22Rv1 (cell line): ENCODE results near the gene GNRH2.

Experiments used
- H3K27ac ChIP-seq: fragments of 450-650 bp; 2 replicates; pipeline ENCODE4 v1.5.1; 2017
- ZFX ChIP-seq: fragments of 450-650 bp; IDR thresholded peaks from 2 replicates; pipeline ENCODE4 v1.6.1; 2017; ENCODE audit warnings: antibody characterized with exemption, borderline replicate concordance
- TF ChIP-seq, protein P1 (sequence below): fragments of 450-650 bp; IDR thresholded peaks from 2 replicates; pipeline ENCODE4 v1.5.1; 2017; ENCODE audit warnings: mild to moderate bottlenecking

GNRH2 gene

GRCh38 chr20:3031524-3032147 is 11.8 kb upstream of the GNRH2 start:
- no peak overlapping the region for H3K27ac ChIP-seq
- TF ChIP-seq, protein P1, sequence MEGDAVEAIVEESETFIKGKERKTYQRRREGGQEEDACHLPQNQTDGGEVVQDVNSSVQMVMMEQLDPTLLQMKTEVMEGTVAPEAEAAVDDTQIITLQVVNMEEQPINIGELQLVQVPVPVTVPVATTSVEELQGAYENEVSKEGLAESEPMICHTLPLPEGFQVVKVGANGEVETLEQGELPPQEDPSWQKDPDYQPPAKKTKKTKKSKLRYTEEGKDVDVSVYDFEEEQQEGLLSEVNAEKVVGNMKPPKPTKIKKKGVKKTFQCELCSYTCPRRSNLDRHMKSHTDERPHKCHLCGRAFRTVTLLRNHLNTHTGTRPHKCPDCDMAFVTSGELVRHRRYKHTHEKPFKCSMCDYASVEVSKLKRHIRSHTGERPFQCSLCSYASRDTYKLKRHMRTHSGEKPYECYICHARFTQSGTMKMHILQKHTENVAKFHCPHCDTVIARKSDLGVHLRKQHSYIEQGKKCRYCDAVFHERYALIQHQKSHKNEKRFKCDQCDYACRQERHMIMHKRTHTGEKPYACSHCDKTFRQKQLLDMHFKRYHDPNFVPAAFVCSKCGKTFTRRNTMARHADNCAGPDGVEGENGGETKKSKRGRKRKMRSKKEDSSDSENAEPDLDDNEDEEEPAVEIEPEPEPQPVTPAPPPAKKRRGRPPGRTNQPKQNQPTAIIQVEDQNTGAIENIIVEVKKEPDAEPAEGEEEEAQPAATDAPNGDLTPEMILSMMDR, result no peak
- TF ChIP-seq ZFX, result no peak

DNA sequence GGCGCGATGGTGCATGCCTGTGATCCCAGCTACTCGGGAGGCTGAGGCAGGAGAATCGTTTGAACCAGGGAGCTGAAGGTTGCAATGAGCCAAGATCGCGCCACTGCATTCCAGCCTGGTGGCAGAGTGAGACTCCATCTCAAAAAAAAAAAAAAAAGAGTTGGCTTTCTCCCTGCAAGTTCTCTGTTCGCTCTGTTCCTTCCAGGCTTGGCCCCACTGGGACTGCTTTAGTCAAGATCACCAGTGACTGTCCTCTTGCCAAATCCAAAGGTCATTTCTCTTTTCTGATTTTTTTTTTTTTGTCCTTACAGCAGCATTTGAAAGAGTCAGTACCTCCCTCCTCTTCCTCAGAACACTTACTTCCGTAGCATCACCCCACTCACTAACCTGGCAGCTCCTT is 10.8 kb upstream of the GNRH2 start:
- no peak for TF ChIP-seq ZFX
- no peak overlapping the region for H3K27ac ChIP-seq

DNA sequence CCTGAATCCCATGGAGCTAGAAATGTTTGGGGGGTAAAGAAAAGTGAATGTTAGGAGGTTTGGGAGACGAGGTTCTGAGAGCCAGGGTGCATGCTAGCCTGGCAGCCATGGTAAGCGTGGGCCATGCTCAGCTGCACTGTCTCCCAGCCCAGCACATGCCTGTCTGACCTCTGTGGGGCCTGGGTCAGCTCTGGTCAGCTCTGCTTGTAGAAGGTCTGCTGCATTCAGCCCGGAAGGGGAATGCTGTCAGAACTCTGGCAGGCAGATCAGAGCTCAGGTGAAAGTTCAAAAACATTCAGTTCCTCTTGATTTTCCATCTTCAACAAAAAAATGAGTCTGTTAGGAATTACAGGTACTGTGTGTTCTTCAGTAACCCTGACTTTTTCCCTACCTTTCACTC is 5.8 kb upstream of the GNRH2 start:
- H3K27ac ChIP-seq, result no peak overlapping the region
- no peak for TF ChIP-seq ZFX
- TF ChIP-seq, protein P1, result no peak

DNA sequence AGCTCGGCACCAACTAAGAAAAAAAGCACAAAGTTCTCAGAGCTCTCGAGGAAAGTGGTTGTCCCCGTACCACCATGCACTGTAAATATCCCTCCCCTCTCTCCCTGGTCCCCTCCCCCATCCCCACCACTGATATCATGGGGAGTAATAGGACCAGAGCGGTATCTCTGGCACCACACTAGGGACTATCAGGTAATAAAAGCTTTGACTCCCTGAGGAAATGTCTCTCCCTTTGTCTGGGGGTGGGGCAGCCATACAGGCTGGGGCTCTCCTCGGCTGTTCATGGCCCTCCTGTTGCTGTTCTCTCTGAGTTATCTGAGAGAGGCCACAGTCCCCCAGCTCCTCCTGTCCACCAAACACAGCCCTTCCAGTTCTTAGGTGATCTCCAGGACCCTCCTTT is 5.0 kb upstream of the GNRH2 start:
- no peak for TF ChIP-seq ZFX
- TF ChIP-seq, protein P1, result no peak
- no peak overlapping the region for H3K27ac ChIP-seq

DNA sequence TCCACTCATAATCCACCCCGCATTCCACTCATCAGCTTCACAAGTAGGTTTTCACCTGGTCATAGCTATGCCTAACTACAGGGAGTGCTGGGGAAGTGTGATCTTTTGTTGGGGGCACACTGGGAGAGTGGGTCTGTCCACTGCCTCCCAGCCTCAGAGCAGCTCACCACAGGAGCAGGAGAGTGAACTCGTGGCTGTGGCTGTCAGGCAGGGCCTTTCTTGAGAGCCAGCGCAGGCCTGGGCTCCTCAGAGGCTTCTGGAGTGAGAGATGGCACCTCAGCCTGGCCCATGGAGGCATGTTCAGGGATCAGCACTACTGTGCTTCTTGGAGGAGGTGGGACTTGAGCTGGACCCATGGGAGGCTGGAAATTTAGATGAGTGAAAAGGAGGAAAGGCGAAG is 4.0 kb upstream of the GNRH2 start:
- no peak for TF ChIP-seq ZFX
- TF ChIP-seq, protein P1, result no peak

GRCh38 chr20:3040086-3040485 is 3.3 kb upstream of the GNRH2 start:
- no peak overlapping the region for H3K27ac ChIP-seq
- no peak for TF ChIP-seq ZFX
- TF ChIP-seq, protein P1, result no peak

More for the DNA sequence above, 4.0 kb upstream of the GNRH2 start:
- H3K27ac ChIP-seq, result no peak overlapping the region

DNA sequence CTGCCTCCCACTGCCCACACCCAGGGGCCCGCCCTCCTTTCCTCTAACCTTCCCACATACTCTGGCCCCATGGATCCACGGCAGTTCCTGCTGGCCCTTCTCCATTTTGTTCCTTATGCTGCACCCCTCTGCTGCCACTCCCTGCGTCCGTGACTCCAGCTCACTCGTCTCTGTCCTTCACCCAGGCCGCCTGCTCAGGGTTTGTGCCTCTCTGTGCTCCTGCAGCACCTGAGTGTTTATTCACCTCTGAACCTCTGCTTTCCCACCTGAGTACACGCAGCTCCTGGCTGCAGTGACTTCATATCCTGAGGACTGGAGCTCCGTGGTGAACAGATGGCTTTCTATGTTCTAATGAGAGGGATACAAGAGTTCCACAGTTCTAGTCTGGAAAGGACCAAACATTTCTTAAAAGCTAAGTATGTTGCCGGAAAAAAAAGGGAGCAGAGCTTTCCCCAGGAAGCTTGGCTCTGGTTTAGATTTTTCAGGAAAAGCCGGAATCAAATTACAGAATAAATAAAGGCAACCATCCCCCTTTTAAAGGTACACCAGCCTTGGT is 1.5 kb upstream of the GNRH2 start:
- TF ChIP-seq, protein P1, result no peak
- TF ChIP-seq ZFX, result no peak
- peak overlapping the region; percentile 80 for H3K27ac ChIP-seq

GRCh38 chr20:3042625-3043024 is 797 bp upstream of the GNRH2 start:
- TF ChIP-seq, protein P1, result no peak
- TF ChIP-seq ZFX, result no peak

More at GRCh38 chr20:3042625-3043024, 797 bp upstream of the GNRH2 start:
- H3K27ac ChIP-seq, result peak overlapping the region; percentile 80
